Liver (tissue), 3 donors: ENCODE data around the gene ERICH2.

Experiments
- JUND ChIP-seq, 2 donors: IDR thresholded peaks; 2 replicates each; pipeline ENCODE4 v1.6.1; 2016; ENCODE audit warnings: antibody characterized with exemption in 2 of 2
- RAD21 ChIP-seq, 2 donors: IDR thresholded peaks; 2 replicates each; pipeline ENCODE4 v1.6.1; 2016; ENCODE audit warnings: antibody characterized with exemption in 2 of 2, mild to moderate bottlenecking in 2 of 2
- RXRA ChIP-seq, 2 donors: IDR thresholded peaks; 2 replicates each; pipeline ENCODE4 v1.6.1; 2017 to 2018; ENCODE audit warnings: antibody characterized with exemption in 2 of 2, mild to moderate bottlenecking in 1 of 2
- YY1 ChIP-seq: IDR thresholded peaks from 2 replicates; pipeline ENCODE4 v1.6.1; 2016; ENCODE audit warnings: antibody characterized with exemption, mild to moderate bottlenecking
- TF ChIP-seq, protein P1 (sequence below): fragments of 150-350 bp; IDR thresholded peaks from 2 replicates; pipeline ENCODE4 v1.5.1; 2017; ENCODE audit warnings: improper control_type of control experiment, low read depth, low read length; ENCODE audit not compliant: missing input control
- TF ChIP-seq, protein P2 (sequence below): IDR thresholded peaks from 2 replicates; pipeline ENCODE4 v1.6.1; 2016; ENCODE audit warnings: antibody characterized with exemption, mild to moderate bottlenecking
- TF ChIP-seq, protein P3 (sequence below): IDR thresholded peaks from 2 replicates; pipeline ENCODE4 v1.6.1; 2016; ENCODE audit warnings: antibody characterized with exemption
- donor health status: healthy.
- donor health status: healthy.

- TF ChIP-seq, protein P1, sequence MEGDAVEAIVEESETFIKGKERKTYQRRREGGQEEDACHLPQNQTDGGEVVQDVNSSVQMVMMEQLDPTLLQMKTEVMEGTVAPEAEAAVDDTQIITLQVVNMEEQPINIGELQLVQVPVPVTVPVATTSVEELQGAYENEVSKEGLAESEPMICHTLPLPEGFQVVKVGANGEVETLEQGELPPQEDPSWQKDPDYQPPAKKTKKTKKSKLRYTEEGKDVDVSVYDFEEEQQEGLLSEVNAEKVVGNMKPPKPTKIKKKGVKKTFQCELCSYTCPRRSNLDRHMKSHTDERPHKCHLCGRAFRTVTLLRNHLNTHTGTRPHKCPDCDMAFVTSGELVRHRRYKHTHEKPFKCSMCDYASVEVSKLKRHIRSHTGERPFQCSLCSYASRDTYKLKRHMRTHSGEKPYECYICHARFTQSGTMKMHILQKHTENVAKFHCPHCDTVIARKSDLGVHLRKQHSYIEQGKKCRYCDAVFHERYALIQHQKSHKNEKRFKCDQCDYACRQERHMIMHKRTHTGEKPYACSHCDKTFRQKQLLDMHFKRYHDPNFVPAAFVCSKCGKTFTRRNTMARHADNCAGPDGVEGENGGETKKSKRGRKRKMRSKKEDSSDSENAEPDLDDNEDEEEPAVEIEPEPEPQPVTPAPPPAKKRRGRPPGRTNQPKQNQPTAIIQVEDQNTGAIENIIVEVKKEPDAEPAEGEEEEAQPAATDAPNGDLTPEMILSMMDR: no peak
- TF ChIP-seq, protein P2, sequence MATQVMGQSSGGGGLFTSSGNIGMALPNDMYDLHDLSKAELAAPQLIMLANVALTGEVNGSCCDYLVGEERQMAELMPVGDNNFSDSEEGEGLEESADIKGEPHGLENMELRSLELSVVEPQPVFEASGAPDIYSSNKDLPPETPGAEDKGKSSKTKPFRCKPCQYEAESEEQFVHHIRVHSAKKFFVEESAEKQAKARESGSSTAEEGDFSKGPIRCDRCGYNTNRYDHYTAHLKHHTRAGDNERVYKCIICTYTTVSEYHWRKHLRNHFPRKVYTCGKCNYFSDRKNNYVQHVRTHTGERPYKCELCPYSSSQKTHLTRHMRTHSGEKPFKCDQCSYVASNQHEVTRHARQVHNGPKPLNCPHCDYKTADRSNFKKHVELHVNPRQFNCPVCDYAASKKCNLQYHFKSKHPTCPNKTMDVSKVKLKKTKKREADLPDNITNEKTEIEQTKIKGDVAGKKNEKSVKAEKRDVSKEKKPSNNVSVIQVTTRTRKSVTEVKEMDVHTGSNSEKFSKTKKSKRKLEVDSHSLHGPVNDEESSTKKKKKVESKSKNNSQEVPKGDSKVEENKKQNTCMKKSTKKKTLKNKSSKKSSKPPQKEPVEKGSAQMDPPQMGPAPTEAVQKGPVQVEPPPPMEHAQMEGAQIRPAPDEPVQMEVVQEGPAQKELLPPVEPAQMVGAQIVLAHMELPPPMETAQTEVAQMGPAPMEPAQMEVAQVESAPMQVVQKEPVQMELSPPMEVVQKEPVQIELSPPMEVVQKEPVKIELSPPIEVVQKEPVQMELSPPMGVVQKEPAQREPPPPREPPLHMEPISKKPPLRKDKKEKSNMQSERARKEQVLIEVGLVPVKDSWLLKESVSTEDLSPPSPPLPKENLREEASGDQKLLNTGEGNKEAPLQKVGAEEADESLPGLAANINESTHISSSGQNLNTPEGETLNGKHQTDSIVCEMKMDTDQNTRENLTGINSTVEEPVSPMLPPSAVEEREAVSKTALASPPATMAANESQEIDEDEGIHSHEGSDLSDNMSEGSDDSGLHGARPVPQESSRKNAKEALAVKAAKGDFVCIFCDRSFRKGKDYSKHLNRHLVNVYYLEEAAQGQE: no peak
- TF ChIP-seq, protein P3, sequence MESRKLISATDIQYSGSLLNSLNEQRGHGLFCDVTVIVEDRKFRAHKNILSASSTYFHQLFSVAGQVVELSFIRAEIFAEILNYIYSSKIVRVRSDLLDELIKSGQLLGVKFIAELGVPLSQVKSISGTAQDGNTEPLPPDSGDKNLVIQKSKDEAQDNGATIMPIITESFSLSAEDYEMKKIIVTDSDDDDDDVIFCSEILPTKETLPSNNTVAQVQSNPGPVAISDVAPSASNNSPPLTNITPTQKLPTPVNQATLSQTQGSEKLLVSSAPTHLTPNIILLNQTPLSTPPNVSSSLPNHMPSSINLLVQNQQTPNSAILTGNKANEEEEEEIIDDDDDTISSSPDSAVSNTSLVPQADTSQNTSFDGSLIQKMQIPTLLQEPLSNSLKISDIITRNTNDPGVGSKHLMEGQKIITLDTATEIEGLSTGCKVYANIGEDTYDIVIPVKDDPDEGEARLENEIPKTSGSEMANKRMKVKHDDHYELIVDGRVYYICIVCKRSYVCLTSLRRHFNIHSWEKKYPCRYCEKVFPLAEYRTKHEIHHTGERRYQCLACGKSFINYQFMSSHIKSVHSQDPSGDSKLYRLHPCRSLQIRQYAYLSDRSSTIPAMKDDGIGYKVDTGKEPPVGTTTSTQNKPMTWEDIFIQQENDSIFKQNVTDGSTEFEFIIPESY: no peak
- TF ChIP-seq RAD21 (IDR thresholded peaks at IDR 0.05): no peak
- TF ChIP-seq YY1: no peak
- TF ChIP-seq RXRA (IDR thresholded peaks at IDR 0.05): no peak
- no peak for TF ChIP-seq JUND (IDR thresholded peaks at IDR 0.05)
These were observed 60.0 kb downstream of the ERICH2 start for GRCh38 chr2:170830166-170830565.
